ENCODE results near the gene BPIFB6. TPM values are rescaled to one million over a fixed set of nuclear protein-coding genes. Genes with fewer than 3 reads are reported as not detected.

The BPIFB6 gene
- total RNA-seq, 1 donor from 2014 or later: not detected

GRCh38 chr20:33092361-33092760 lies 60.9 kb downstream of the BPIFB6 start:
- no peak for ATAC-seq

GRCh38 chr20:33093074-33093473 lies 61.6 kb downstream of the BPIFB6 start:
- no peak for ATAC-seq

- ATAC-seq: no peak
Observed at GRCh38 chr20:33093582-33093981, 62.1 kb downstream of the BPIFB6 start.

Other genes with a start within 250 kb of the BPIFB6 start
- gene MAPRE1, start 211.7 kb upstream of the BPIFB6 start, total RNA-seq: 49.2 TPM
- 0.48 TPM for gene EFCAB8, start 172.7 kb upstream of the BPIFB6 start, total RNA-seq
- not detected for gene SUN5, start 27.2 kb upstream of the BPIFB6 start, total RNA-seq
- gene BPIFB2, start 23.9 kb upstream of the BPIFB6 start, total RNA-seq: 2.0 TPM
- not detected for gene BPIFB3, start 22.3 kb downstream of the BPIFB6 start, total RNA-seq
- not detected for gene BPIFB4, start 48.0 kb downstream of the BPIFB6 start, total RNA-seq
- gene BPIFA2, start 136.5 kb downstream of the BPIFB6 start, total RNA-seq: not detected
- gene BPIFA3, start 185.7 kb downstream of the BPIFB6 start, total RNA-seq: not detected
- gene BPIFA1, start 204.3 kb downstream of the BPIFB6 start, total RNA-seq: not detected